Osteocyte (in vitro differentiated cells): ENCODE measurements around the gene SUPT5H. TPM values are rescaled to one million over a fixed set of nuclear protein-coding genes. Genes with fewer than 3 reads are reported as not detected.

Experiments
- DNase-seq: peaks from one replicate; pipeline ENCODE4 v3.0.0; 2021; ENCODE audit warnings: mixed read lengths; ENCODE audit not compliant: unreplicated experiment; ENCODE audit errors: extremely low spot score
- H3K27ac Mint-ChIP-seq: one replicate; pipeline ENCODE4 v1.8.0; 2021; ENCODE audit warnings: mild to moderate bottlenecking, mixed read lengths; ENCODE audit not compliant: unreplicated experiment
- H3K27me3 Mint-ChIP-seq: one replicate; pipeline ENCODE4 v1.8.0; 2021; ENCODE audit warnings: mixed read lengths; ENCODE audit not compliant: unreplicated experiment
- H3K36me3 Mint-ChIP-seq: one replicate; pipeline ENCODE4 v1.8.0; 2021; ENCODE audit warnings: mixed read lengths; ENCODE audit not compliant: unreplicated experiment
- H3K4me1 Mint-ChIP-seq: one replicate; pipeline ENCODE4 v1.8.0; 2021; ENCODE audit warnings: mixed read lengths; ENCODE audit not compliant: unreplicated experiment
- H3K4me3 Mint-ChIP-seq: one replicate; pipeline ENCODE4 v1.8.0; 2021; ENCODE audit warnings: mild to moderate bottlenecking, moderate library complexity, mixed read lengths; ENCODE audit not compliant: unreplicated experiment
- H3K9me3 Mint-ChIP-seq: one replicate; pipeline ENCODE4 v1.8.0; 2021; ENCODE audit warnings: mixed read lengths; ENCODE audit not compliant: unreplicated experiment
- total RNA-seq: library from RNA; stranded (reverse); gene quantifications from 2 replicates; pipeline ENCODE4 v1.2.1, GENCODE V29; 2021
- TF ChIP-seq, protein P1 (sequence below): fragments of 200-600 bp; sonication (generic); IDR thresholded peaks from 2 replicates; pipeline ENCODE4 v1.5.0; 2021; ENCODE audit warnings: antibody characterized with exemption, mild to moderate bottlenecking, moderate library complexity

The SUPT5H gene
- total RNA-seq, 1 donor from 2014 or later: 130 TPM

DNA sequence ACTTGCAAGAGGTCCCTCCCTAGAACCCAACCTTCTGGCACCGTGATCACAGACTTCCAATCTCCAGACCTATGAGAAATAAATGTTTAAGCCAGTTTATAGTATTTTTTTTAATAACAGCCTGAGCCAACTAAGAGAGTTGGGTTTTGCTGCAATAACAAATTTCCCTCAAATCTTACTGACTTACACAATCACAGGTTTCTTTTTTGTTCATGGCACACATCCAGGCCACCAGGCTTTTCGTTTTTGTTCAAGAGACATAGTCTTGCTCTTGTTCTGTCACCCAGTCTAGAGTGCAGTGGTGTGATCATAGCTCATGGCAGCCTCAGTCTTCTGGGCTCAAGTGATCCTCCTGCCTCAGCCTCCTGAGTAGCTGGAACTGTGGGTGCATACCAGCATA lies 67.6 kb downstream of the SUPT5H start:
- H3K27me3 Mint-ChIP-seq: peaks cover 56% of the 10 kb centered on the region
- H3K9me3 Mint-ChIP-seq: no peaks in the 10 kb centered on the region
- no peak overlapping the region for H3K27ac Mint-ChIP-seq
- DNase-seq: no peak
- TF ChIP-seq, protein P1, sequence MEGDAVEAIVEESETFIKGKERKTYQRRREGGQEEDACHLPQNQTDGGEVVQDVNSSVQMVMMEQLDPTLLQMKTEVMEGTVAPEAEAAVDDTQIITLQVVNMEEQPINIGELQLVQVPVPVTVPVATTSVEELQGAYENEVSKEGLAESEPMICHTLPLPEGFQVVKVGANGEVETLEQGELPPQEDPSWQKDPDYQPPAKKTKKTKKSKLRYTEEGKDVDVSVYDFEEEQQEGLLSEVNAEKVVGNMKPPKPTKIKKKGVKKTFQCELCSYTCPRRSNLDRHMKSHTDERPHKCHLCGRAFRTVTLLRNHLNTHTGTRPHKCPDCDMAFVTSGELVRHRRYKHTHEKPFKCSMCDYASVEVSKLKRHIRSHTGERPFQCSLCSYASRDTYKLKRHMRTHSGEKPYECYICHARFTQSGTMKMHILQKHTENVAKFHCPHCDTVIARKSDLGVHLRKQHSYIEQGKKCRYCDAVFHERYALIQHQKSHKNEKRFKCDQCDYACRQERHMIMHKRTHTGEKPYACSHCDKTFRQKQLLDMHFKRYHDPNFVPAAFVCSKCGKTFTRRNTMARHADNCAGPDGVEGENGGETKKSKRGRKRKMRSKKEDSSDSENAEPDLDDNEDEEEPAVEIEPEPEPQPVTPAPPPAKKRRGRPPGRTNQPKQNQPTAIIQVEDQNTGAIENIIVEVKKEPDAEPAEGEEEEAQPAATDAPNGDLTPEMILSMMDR: no peak
- no peak overlapping the region for H3K4me3 Mint-ChIP-seq
- H3K36me3 Mint-ChIP-seq: no peaks in the 10 kb centered on the region
- H3K4me1 Mint-ChIP-seq: peaks cover 14% of the 10 kb centered on the region

DNA sequence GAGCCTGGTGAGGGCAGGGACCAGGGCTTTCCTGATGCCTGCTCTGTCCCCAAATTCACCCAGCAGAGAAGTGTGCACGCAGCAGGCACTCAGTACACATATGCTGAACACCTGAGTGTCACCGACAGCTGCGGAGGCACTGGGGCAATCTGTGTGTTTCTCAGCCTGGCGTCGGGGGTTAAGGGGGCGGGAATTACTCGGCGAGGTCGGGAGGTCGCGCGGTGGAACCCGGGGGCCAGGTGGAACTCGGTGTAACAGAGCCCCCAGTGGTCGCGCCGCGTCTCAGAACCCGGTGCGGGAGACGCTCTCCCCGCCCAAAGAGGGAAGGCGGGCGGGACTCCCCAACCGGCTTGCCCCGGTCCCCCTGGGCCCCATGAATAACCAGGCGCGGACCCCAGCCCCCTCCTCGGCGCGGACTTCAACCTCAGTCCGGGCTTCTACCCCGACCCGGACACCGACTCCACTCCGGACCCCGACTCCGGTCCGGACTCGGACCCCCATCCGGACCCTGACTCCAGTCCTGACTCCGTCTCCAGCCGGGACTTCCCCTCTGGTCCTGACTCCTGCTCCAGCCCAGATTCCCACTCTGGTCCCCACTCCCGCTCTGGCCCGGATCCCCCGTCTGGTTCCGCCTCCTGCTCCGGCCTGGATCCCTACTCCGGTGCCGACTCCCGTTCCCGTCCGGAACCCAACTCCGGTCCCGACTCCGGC lies 69.6 kb downstream of the SUPT5H start, which contains the start of gene SELENOV:
SELENOV (plus strand) TSS at position 300 of the 711 bp plus-strand sequence; CDS start at position 374, 74 bp downstream.
- TF ChIP-seq, protein P1: no peak
- H3K9me3 Mint-ChIP-seq: no peaks in the 10 kb centered on the region
- no peak for DNase-seq
- no peak within 1 kb of the TSS for H3K27ac Mint-ChIP-seq
- H3K27me3 Mint-ChIP-seq: peaks cover 53% of the 10 kb centered on the region
- H3K4me3 Mint-ChIP-seq: peak within 1 kb of the TSS; percentile 65
- H3K4me1 Mint-ChIP-seq: peaks cover 17% of the 10 kb centered on the region
- no peaks in the 10 kb centered on the region for H3K36me3 Mint-ChIP-seq

DNA sequence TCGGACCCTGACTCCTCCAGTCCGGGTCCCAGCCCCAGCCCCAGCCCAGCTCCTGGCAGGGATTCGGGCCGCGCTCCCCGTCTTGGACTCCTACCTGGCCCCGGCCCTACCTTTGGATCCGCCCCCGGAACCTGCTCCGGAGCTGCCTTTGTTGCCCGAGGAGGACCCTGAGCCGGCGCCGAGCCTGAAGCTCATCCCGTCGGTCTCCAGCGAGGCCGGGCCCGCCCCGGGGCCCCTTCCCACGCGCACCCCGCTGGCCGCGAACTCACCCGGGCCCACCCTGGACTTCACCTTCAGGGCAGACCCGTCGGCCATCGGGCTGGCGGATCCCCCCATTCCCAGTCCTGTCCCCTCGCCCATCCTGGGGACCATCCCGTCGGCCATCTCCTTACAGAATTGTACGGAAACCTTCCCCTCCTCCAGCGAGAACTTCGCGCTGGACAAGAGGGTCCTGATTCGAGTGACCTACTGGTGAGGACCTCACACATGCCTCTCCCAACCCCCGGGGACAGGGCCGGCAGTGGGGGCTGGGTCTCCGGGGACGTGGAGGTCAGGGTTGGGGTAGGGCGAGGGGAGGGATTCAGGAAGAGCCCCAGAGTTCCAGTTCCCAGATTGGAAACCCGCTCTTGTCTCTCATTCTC lies 70.3 kb downstream of the SUPT5H start:
- H3K4me3 Mint-ChIP-seq: peak overlapping the region; percentile 65
- no peak for DNase-seq
- TF ChIP-seq, protein P1: no peak
- peaks cover 53% of the 10 kb centered on the region for H3K27me3 Mint-ChIP-seq
- H3K27ac Mint-ChIP-seq: no peak overlapping the region
- H3K9me3 Mint-ChIP-seq: no peaks in the 10 kb centered on the region
- H3K36me3 Mint-ChIP-seq: no peaks in the 10 kb centered on the region
- peaks cover 18% of the 10 kb centered on the region for H3K4me1 Mint-ChIP-seq

DNA sequence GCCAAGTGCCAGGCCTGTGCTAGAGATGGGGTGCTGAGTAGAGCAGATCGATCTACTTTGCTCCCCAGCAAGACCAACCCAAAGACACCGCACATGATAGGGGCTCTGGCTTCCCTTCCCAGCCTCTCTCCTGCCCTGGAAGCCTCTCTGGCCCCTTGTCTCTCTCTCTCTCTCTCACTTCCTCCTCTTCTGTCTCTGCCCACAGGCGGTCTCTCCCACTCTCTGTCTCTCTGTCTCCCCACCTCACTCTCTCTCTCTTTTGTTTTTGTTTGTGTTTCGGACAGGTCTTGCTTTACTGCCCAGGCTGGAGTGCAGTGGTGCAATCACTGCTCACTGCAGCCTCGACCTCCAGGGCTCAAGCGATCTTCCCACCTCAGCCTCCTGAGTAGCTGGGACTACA lies 70.9 kb downstream of the SUPT5H start:
- no peak for DNase-seq
- Mint-ChIP-seq H3K27ac (no peak overlapping the region), H3K4me3 (peak overlapping the region; percentile 65), H3K36me3 (no peaks in the 10 kb centered on the region), H3K27me3 (peaks cover 53% of the 10 kb centered on the region), H3K4me1 (peaks cover 18% of the 10 kb centered on the region), H3K9me3 (no peaks in the 10 kb centered on the region)
- TF ChIP-seq, protein P1: no peak

DNA sequence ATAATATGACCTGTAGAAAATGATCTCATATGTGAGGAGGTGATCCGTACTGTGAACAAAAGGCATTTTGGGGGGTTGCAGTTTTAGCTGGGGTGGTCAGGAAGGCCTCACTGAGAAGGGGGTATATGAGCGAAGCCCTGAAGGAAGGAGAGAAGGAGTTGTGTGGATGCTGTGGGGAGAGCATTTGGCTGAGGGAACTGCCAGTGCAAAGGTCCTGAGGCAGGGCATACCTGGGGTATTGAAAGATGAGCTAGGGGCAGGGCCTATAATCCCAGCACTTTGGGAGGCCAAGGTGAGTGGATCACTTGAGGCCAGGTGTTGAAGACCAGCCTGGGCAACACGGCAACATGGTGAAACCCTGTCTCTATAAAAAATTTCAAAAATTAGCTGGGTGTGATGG lies 72.0 kb downstream of the SUPT5H start:
- H3K4me1 Mint-ChIP-seq: peaks cover 18% of the 10 kb centered on the region
- TF ChIP-seq, protein P1: no peak
- no peaks in the 10 kb centered on the region for H3K36me3 Mint-ChIP-seq
- no peak for DNase-seq
- H3K27me3 Mint-ChIP-seq: peaks cover 51% of the 10 kb centered on the region
- no peak overlapping the region for H3K4me3 Mint-ChIP-seq
- H3K27ac Mint-ChIP-seq: no peak overlapping the region
- H3K9me3 Mint-ChIP-seq: no peaks in the 10 kb centered on the region
